Esophagus squamous epithelium (tissue), 5 donors: Measurements from ENCODE around the gene TRIM71. TPM values are rescaled to one million over a fixed set of nuclear protein-coding genes. Genes with fewer than 3 reads are reported as not detected.

Experiments used
- DNase-seq: peaks from one replicate; lab custom pipeline; 2025; lab: John Stamatoyannopoulos, UW
- H3K27ac ChIP-seq, 4 donors: fragments of 200-600 bp; sonication (generic); one replicate each; pipeline ENCODE4 v1.5.1; 2016 to 2019; ENCODE audit warnings: mild to moderate bottlenecking in 1 of 4
- H3K27me3 ChIP-seq, 4 donors: fragments of 200-600 bp; sonication (generic); 1 replicate in 3 of 4; 2 replicates in 1 of 4; pipeline versions ENCODE4 v1.5.1 to v1.6.0; 2017 to 2021; ENCODE audit warnings: antibody characterized with exemption in 1 of 4
- H3K36me3 ChIP-seq, 3 donors: fragments of 200-600 bp; sonication (generic); one replicate each; pipeline ENCODE4 v1.5.1; 2016 to 2019
- H3K4me1 ChIP-seq, 3 donors: fragments of 200-600 bp; sonication (generic); one replicate each; pipeline ENCODE4 v1.5.1; 2017 to 2019
- H3K4me3 ChIP-seq, 4 donors: fragments of 200-600 bp; sonication (generic); 1 replicate in 3 of 4; 2 replicates in 1 of 4; pipeline ENCODE4 v1.5.1; 2016 to 2019; ENCODE audit warnings: mild to moderate bottlenecking in 2 of 4, moderate library complexity in 1 of 4
- H3K9me3 ChIP-seq, 3 donors: fragments of 200-600 bp; sonication (generic); one replicate each; pipeline ENCODE4 v1.5.1; 2016 to 2019
- POLR2A ChIP-seq, 4 donors: fragments of 450-650 bp; IDR thresholded peaks; one replicate each; pipeline ENCODE4 v1.6.1; 2017; ENCODE audit warnings: antibody characterized with exemption in 4 of 4, mild to moderate bottlenecking in 4 of 4, moderate library complexity in 3 of 4
- WGBS, 2 donors: methylation state at CpG; one replicate each; pipeline ENCODE4 v1.1.5; 2018; 5-methylcytosine and 5-hydroxymethylcytosine counted together
- intact Hi-C: fragments of 100-400 bp; cut with DNase I; formaldehyde crosslinking; loops from one replicate; pipeline ENCODE4 v1.15.0; 2022
- total RNA-seq, 4 donors: library from RNA; depleted of rRNA; stranded (reverse); fragments of >200 nt; gene quantifications; one replicate each; pipeline ENCODE4 v1.1.0, GENCODE V29; 2016
- TF ChIP-seq, protein P1 (sequence below), 6 experiments: fragments of 450-650 bp in 4 of 6; fragments of 200-600 bp in 2 of 6; sonication (generic) in 2 of 6; IDR thresholded peaks; one replicate each; pipeline ENCODE4 v1.5.1; 2016 to 2019; ENCODE audit warnings: antibody characterized with exemption in 6 of 6, mild to moderate bottlenecking in 4 of 6, moderate library complexity in 4 of 6
- donor health status: DM: yes; HTN: yes; CAD: no.

TRIM71 gene
- total RNA-seq, 4 donors from 2014 or later: not detected

GRCh38 chr3:32882603-32883025 lies 64.8 kb downstream of the TRIM71 start:
- DNase-seq: no peak
- Histone ChIP-seq H3K4me3 (no peak overlapping the region), H3K9me3 (no peaks in the 10 kb centered on the region), H3K4me1 (no peaks in the 10 kb centered on the region), H3K27ac (no peak overlapping the region), H3K27me3 (no peaks in the 10 kb centered on the region), H3K36me3 (no peaks in the 10 kb centered on the region)
- 63 to 75% methylated on average over 6 of the region's 6 CpGs for whole genome bisulfite sequencing, 2 donors
- intact Hi-C loops: no loop called here
- no peak for TF ChIP-seq POLR2A (IDR thresholded peaks at IDR 0.05)
- TF ChIP-seq, protein P1, sequence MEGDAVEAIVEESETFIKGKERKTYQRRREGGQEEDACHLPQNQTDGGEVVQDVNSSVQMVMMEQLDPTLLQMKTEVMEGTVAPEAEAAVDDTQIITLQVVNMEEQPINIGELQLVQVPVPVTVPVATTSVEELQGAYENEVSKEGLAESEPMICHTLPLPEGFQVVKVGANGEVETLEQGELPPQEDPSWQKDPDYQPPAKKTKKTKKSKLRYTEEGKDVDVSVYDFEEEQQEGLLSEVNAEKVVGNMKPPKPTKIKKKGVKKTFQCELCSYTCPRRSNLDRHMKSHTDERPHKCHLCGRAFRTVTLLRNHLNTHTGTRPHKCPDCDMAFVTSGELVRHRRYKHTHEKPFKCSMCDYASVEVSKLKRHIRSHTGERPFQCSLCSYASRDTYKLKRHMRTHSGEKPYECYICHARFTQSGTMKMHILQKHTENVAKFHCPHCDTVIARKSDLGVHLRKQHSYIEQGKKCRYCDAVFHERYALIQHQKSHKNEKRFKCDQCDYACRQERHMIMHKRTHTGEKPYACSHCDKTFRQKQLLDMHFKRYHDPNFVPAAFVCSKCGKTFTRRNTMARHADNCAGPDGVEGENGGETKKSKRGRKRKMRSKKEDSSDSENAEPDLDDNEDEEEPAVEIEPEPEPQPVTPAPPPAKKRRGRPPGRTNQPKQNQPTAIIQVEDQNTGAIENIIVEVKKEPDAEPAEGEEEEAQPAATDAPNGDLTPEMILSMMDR (IDR thresholded peaks at IDR 0.05): no peak

DNA sequence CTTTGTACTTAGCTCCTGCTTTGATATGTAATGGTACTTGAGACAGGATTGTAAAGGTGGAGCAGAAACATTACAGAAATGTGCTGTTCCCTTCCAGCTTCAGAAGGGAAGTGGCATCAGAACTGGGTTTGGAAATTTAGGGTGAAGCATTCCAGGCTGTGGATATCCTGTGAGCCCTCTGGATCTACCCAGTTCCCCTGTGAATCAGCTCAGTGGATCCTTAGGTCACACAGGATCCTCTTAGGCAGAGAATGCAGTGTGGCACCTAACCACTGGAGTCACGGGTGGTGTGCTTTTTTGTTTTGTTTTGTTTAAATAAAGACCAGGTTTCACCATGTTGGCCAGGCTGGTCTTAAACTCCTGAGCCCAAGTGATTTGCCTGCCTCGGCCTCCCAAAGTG lies 66.0 kb downstream of the TRIM71 start:
- no peak for DNase-seq
- intact Hi-C loops: no loop called here
- 79 to 83% methylated on average over 2 of the region's 2 CpGs for WGBS, 2 donors
- Histone ChIP-seq H3K36me3 (no peaks in the 10 kb centered on the region), H3K9me3 (no peaks in the 10 kb centered on the region), H3K27me3 (no peaks in the 10 kb centered on the region), H3K4me3 (no peak overlapping the region), H3K4me1 (no peaks in the 10 kb centered on the region), H3K27ac (no peak overlapping the region)
- TF ChIP-seq POLR2A (IDR thresholded peaks at IDR 0.05): no peak
- TF ChIP-seq, protein P1 (IDR thresholded peaks at IDR 0.05): no peak

DNA sequence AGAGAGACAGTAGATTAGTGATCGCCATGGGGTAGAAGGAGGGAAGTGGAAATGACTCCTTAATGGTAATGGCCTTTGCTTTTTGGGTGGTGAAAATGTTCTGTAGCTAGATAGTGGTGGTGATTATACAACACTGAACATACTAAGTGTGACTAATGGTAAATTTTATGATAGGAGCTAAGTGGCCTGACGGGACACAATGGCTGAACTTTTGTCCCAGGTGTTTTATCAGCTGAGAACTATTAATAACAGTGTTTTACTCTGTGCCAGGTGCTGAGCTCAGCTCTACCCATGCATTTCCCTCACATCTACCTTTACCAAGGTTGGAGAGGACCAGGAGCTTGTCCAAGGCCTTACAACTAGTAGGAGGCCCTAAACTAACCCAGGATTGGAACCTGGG lies 66.8 kb downstream of the TRIM71 start:
- intact Hi-C loops: no loop called here
- TF ChIP-seq, protein P1 (IDR thresholded peaks at IDR 0.05): no peak
- no peak for TF ChIP-seq POLR2A (IDR thresholded peaks at IDR 0.05)
- Histone ChIP-seq H3K4me3 (no peak overlapping the region), H3K27me3 (no peaks in the 10 kb centered on the region), H3K36me3 (no peaks in the 10 kb centered on the region), H3K27ac (no peak overlapping the region), H3K9me3 (no peaks in the 10 kb centered on the region), H3K4me1 (no peaks in the 10 kb centered on the region)
- 92 to 94% methylated on average over 2 of the region's 2 CpGs for WGBS, 2 donors
- no peak for DNase-seq

GRCh38 chr3:32885283-32885901 lies 67.6 kb downstream of the TRIM71 start:
- Histone ChIP-seq H3K27me3 (no peaks in the 10 kb centered on the region), H3K4me3 (no peak overlapping the region), H3K4me1 (no peaks in the 10 kb centered on the region), H3K9me3 (no peaks in the 10 kb centered on the region), H3K27ac (no peak overlapping the region), H3K36me3 (no peaks in the 10 kb centered on the region)
- no peak for DNase-seq
- intact Hi-C loops: no loop called here
- TF ChIP-seq, protein P1 (IDR thresholded peaks at IDR 0.05): no peak
- TF ChIP-seq POLR2A (IDR thresholded peaks at IDR 0.05): no peak
- WGBS, 2 donors: 94 to 97% methylated on average over 10 to 11 of the region's 11 CpGs

DNA sequence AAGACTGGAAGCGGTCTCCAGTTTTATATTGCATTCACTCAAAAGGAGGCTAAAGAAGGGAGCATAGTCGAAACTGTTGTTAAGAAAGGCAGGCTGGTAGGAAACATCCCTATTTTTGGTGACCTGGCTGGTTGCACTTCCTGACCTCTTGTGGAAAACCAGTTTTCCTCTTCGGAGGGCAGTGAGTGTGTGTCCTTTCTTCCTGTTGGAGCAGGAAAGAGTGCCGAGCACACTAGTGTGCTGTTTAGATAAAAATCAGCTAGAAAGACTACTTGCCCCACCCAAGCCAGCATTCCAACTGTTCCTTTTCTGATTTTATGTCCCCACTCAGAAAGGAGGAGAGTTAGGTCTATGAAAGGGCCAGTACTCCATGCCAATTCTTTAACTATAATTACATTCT lies 68.5 kb downstream of the TRIM71 start:
- WGBS, 2 donors: 70 to 87% methylated on average over 4 of the region's 4 CpGs
- intact Hi-C loops: no loop called here
- Histone ChIP-seq H3K27ac (no peak overlapping the region), H3K36me3 (no peaks in the 10 kb centered on the region), H3K27me3 (peaks cover 0 to 9% (median 0%) of the 10 kb centered on the region in 4 donors), H3K4me1 (no peaks in the 10 kb centered on the region), H3K4me3 (no peak overlapping the region), H3K9me3 (no peaks in the 10 kb centered on the region)
- DNase-seq: no peak
- no peak for TF ChIP-seq POLR2A (IDR thresholded peaks at IDR 0.05)
- TF ChIP-seq, protein P1 (IDR thresholded peaks at IDR 0.05): no peak
